Stimulated activated CD4-positive, alpha-beta T cell treated with anti-CD3 and anti-CD28 coated beads, TNF-alpha, amount 100 ng/mL, for 1 hour (primary cell): ENCODE data around the gene ORC4.
A peak's percentile ranks its signal among the peaks of the same experiment; 100 is the strongest.

ENCODE experiments used
- DNase-seq, 3 donors: peaks; one replicate each; pipeline ENCODE4 v3.0.0-alpha.2; 2020; ENCODE audit warnings: low read depth in 3 of 3, low spot score in 1 of 3

ORC4 gene

GRCh38 chr2:147937744-147938349 is 82.7 kb downstream of the ORC4 start:
- DNase-seq: no peak

- no peak for DNase-seq
Observed at GRCh38 chr2:147934881-147935620, 85.5 kb downstream of the ORC4 start.

GRCh38 chr2:147933931-147934330 is 86.6 kb downstream of the ORC4 start:
- no peak for DNase-seq

GRCh38 chr2:147927053-147927588 is 93.4 kb downstream of the ORC4 start:
- no peak for DNase-seq

DNA sequence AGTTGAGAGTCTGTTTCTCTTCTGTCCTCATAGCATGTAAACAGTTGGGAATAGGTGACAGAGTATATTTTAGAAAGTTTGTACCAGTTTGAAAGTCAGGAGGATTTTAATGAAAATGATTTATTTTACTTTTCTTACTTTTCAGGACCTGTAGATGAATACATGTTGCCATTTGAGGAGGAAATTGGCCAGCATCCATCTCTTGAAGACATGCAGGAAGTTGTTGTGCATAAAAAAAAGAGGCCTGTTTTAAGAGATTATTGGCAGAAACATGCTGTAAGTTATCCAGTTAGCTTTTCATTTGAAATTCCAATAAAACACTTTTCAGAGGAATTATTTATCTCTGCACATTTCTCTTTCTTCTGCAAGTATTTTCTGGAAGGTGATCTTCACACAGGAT is 94.7 kb downstream of the ORC4 start:
- no peak for DNase-seq

GRCh38 chr2:147924647-147925046 is 95.9 kb downstream of the ORC4 start:
- no peak for DNase-seq

- DNase-seq: no peak
Observed at GRCh38 chr2:147923846-147924245, 96.7 kb downstream of the ORC4 start.

DNA sequence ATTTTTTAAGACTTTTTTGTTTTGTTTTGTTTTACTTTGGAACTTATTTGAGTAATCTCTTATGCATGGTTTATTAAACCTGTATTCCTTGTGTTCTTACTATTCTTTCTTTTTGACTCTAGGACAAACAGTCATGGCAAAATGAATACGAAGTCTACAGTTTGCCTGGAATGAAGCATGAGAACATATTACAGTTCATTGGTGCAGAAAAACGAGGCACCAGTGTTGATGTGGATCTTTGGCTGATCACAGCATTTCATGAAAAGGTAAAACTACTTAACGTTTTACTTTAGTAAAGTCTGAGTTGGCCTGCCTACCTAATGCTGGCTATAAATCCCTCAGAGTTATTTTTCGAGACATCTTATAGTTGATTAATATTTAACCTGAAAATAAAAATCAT is 103.4 kb downstream of the ORC4 start:
- no peak for DNase-seq

DNA sequence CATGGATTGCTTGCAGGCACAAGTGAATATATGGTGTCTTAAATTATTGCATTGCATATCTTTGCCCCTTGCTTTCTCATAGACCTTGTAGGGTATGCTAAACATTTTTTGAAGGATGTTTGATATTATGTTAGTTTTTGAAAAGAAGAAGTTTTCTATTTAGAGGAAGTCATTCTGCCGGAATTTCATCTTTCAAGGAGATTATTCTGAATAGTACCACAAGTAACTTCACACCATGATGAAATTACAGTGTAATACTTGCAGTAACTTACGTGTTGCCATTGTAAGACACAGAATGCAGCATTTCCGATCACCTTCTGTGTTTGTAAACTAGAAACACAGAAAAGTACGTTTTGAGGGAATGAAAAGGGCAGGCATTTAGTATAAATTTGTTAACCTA is 103.8 kb downstream of the ORC4 start:
- no peak for DNase-seq

GRCh38 chr2:147916067-147916466 is 104.5 kb downstream of the ORC4 start:
- DNase-seq: no peak

GRCh38 chr2:147913701-147914480 is 106.6 kb downstream of the ORC4 start:
- DNase-seq: no peak

DNA sequence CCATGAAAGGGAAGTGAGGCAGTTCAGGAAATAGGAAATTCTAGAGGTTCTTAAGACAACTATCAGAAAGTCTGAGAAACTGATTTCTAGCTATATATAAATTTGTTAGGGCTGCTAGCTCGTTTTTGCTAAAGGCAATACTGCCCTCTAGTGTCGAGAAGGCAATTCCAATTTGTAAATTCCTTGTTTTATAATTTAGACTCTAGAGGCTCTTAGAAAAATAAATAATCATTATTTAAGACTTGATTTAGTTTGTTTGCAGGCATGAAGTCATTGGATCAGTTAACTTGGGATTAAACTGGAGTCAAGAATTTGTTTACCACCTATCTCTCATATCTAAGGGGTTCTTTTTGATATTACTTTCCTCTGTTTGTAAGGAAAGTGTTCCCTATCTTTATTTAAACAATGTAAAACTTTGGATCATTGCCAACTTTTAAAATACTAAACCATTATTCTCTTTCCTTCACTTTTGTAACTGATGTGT is 109.5 kb downstream of the ORC4 start:
- peak in 1 of 3 donors; percentile 8 for DNase-seq

- no peak for DNase-seq
Observed at GRCh38 chr2:147909178-147909577, 111.4 kb downstream of the ORC4 start.

DNA sequence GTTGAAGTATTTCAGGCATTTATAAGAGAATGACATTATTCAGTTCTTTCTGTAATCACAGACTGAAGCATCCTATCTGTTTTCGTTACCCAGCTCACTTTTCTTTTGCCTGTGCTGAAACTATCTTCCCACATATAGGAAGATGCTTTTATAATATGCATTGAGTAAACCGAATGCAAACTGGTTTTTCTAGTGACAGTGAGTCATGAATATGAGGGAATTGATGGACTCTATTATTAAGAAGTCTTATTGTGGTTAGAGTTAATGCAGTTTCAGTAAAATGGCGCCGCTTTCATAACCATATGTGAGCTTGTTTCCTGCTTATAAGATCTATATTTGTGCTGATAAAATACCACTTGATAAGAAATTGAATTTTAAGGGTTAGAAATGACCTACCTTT is 116.5 kb downstream of the ORC4 start:
- no peak for DNase-seq

DNA sequence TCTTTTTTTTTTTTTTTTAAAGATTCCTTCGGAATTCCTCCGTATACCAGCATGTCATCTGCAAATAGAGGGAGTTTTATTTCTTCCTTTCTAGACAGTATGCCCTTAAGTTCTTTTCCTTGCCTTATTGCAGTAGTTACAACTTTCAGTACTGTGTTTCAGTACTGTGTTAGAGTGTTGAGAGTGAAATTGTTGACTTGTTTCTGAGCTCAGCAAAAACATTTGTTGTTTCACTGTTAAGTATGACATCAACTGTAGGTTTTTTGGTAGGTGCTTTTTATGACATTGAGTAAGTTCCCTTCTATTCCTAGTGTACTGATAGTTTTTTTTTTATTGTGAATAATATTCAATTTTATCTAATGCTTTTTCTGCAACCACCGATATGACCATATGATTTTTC is 131.9 kb downstream of the ORC4 start:
- DNase-seq: no peak

DNA sequence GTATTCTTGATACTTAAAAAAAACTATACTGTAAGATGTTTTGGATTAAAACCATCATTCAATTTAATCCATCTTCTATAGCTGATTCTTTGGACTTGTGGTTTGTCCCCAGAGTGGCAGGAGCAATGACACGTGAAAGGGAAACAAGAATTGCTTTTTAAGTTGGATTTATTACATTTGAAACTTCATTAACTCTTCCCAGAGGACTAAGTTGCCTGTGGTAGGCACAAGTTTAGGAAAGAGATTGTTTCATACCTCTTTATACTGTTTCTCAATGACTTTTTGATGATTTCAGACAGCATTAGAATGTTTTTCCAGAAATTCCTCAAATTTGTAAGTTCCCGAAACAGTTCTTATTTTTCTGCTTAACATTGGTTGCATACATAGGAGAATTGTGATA is 134.4 kb downstream of the ORC4 start:
- DNase-seq: no peak

GRCh38 chr2:147884830-147885229 is 135.7 kb downstream of the ORC4 start:
- no peak for DNase-seq

- DNase-seq: no peak
Observed at GRCh38 chr2:147882631-147883030, 137.9 kb downstream of the ORC4 start.
